Measurements from ENCODE around the gene OSTM1.

OSTM1 gene

GRCh38 chr6:108113557-108114519 lies 39.3 kb upstream of the OSTM1 start:
- H3K4me3 ChIP-seq (ENCODE audit: low read depth, low read length): no peak overlapping the region
- TF ChIP-seq CTCF (IDR thresholded peaks at IDR 0.05; ENCODE audit: borderline replicate concordance, insufficient read depth, low read depth, low read length): 0 out of 2 replicates have a peak, but pooled peaks have one; percentile 22

- no peak overlapping the region for H3K4me3 ChIP-seq (ENCODE audit: low read depth, low read length)
- no peak for TF ChIP-seq CTCF (IDR thresholded peaks at IDR 0.05; ENCODE audit: borderline replicate concordance, insufficient read depth, low read depth, low read length)
Observed at GRCh38 chr6:108108374-108108773, 33.8 kb upstream of the OSTM1 start.

GRCh38 chr6:108107102-108107501 lies 32.6 kb upstream of the OSTM1 start:
- TF ChIP-seq CTCF (IDR thresholded peaks at IDR 0.05; ENCODE audit: borderline replicate concordance, insufficient read depth, low read depth, low read length): no peak
- no peak overlapping the region for H3K4me3 ChIP-seq (ENCODE audit: low read depth, low read length)

- H3K4me3 ChIP-seq (ENCODE audit: low read depth, low read length): no peak overlapping the region
Observed at GRCh38 chr6:108106694-108107093, 32.2 kb upstream of the OSTM1 start.

GRCh38 chr6:108106261-108106660 lies 31.7 kb upstream of the OSTM1 start:
- TF ChIP-seq CTCF (IDR thresholded peaks at IDR 0.05; ENCODE audit: borderline replicate concordance, insufficient read depth, low read depth, low read length): no peak
- no peak overlapping the region for H3K4me3 ChIP-seq (ENCODE audit: low read depth, low read length)

More at GRCh38 chr6:108106694-108107093, 32.2 kb upstream of the OSTM1 start:
- no peak for TF ChIP-seq CTCF (IDR thresholded peaks at IDR 0.05; ENCODE audit: borderline replicate concordance, insufficient read depth, low read depth, low read length)

- TF ChIP-seq CTCF (IDR thresholded peaks at IDR 0.05; ENCODE audit: borderline replicate concordance, insufficient read depth, low read depth, low read length): no peak
- no peak overlapping the region for H3K4me3 ChIP-seq (ENCODE audit: low read depth, low read length)
Observed at GRCh38 chr6:108105571-108105970, 31.0 kb upstream of the OSTM1 start.

- no peak for TF ChIP-seq CTCF (IDR thresholded peaks at IDR 0.05; ENCODE audit: borderline replicate concordance, insufficient read depth, low read depth, low read length)
- H3K4me3 ChIP-seq (ENCODE audit: low read depth, low read length): no peak overlapping the region
Observed at GRCh38 chr6:108102965-108103364, 28.4 kb upstream of the OSTM1 start.

Measured in GM12875 (cell line).